ENCODE results near the gene ABHD15. TPM values are rescaled to one million over a fixed set of nuclear protein-coding genes. Genes with fewer than 3 reads are reported as not detected.

Gene ABHD15
- total RNA-seq, 1 experiment from 2014 or later: 8.2 TPM

GRCh38 chr17:29573871-29574731, 7.3 kb upstream of the ABHD15 start (continued):
- no peak for TF ChIP-seq TCF7L2 (IDR thresholded peaks at IDR 0.05; ENCODE audit: borderline replicate concordance, extremely low read depth, insufficient read depth, insufficient read length)

GRCh38 chr17:29573558-29573869, 6.7 kb upstream of the ABHD15 start:
- Histone ChIP-seq H3K36me3 (ENCODE audit: control insufficient read depth in 1 of 2, insufficient read depth in 2 of 2, low read length in 2 of 2) (peaks cover 3 to 6% of the 10 kb centered on the region in 2 experiments; a peak in 2 of 4 replicates), H3K79me2 (ENCODE audit: insufficient read depth, low read length) (no peaks in the 10 kb centered on the region), H3K4me3 (replicated peaks in 1 of 2; ENCODE audit: low read depth in 1 of 2, low read length in 2 of 2) (no peak overlapping the region), H3K27me3 (ENCODE audit: insufficient read depth, low read length) (no peaks in the 10 kb centered on the region), H3K4me1 (ENCODE audit: control insufficient read depth in 1 of 2, insufficient read depth in 2 of 2, low read length in 2 of 2) (peaks cover 3 to 6% of the 10 kb centered on the region in 2 experiments; a peak in 2 of 4 replicates), H4K20me1 (ENCODE audit: insufficient read depth) (no peaks in the 10 kb centered on the region), H3K9me2 (ENCODE audit: insufficient read depth) (no peaks in the 10 kb centered on the region), H3K9me3 (ENCODE audit: control insufficient read depth in 1 of 2, insufficient read depth in 1 of 2, low read depth in 1 of 2, low read length in 2 of 2) (no peaks in the 10 kb centered on the region), H3K27ac (ENCODE audit: low read depth, low read length) (no peak overlapping the region), H2AFZ (ENCODE audit: low read depth, low read length, poor library complexity, severe bottlenecking) (no peak overlapping the region), H3K4me2 (ENCODE audit: low read length) (no peak overlapping the region), H3K9ac (ENCODE audit: low read length) (no peak overlapping the region)
- TF ChIP-seq FOSL1 (IDR thresholded peaks at IDR 0.05; ENCODE audit: low read depth) (no peak), REST (IDR thresholded peaks at IDR 0.05; ENCODE audit: low read depth) (no peak), CEBPB (IDR thresholded peaks at IDR 0.05; ENCODE audit: low read depth) (no peak), POLR2AphosphoS5 (IDR thresholded peaks at IDR 0.05; ENCODE audit: low read depth, low read length) (no peak), EZH2phosphoT487 (IDR thresholded peaks at IDR 0.05; ENCODE audit: borderline replicate concordance) (no peak), SRF (IDR thresholded peaks at IDR 0.05; ENCODE audit: low read depth) (no peak), SIN3A (IDR thresholded peaks at IDR 0.05; ENCODE audit: low read depth) (no peak), ZNF274 (IDR thresholded peaks at IDR 0.05; ENCODE audit: low read depth, low read length) (no peak), MAX (IDR thresholded peaks at IDR 0.05) (no peak), POLR2A (IDR thresholded peaks at IDR 0.05; ENCODE audit: borderline replicate concordance, extremely low read depth, insufficient read depth, insufficient read length) (no peak), ZBTB33 (IDR thresholded peaks at IDR 0.05; ENCODE audit: extremely low read depth, insufficient replicate concordance, low read length) (no peak), CTCF (IDR thresholded peaks at IDR 0.05 in 2 of 3, conservative IDR thresholded peaks at IDR 0.05 in 1 of 3; ENCODE audit: borderline replicate concordance in 1 of 3, insufficient read depth in 1 of 3, low read depth in 2 of 3, low read length in 2 of 3) (no peak), ATF3 (IDR thresholded peaks at IDR 0.05) (no peak)
- TSS peak; percentile 48 for BruUV-seq (replicated peaks)
- ATAC-seq (no peak), DNase-seq (ENCODE audit: low read depth, low spot score) (no peak)
- CTCF ChIA-PET: interaction anchor here (1.6 kb wide), 1 partner anchor 203 kb away, joined by 5 read pairs; no protein-coding TSS in a partner anchor
- intact Hi-C loops (cut with micrococcal nuclease): no loop called here
- POLR2A ChIA-PET: no interaction called here
- RAD21 ChIA-PET (ENCODE audit: low non-redundant PET in 1 of 2, low total read pairs in 2 of 2, uncharacterized antibody in 2 of 2, unreplicated experiment in 2 of 2): no interaction called here

Measured in HCT116 (cell line).